OCI-LY7 (cell line): ENCODE results near the gene NSUN4. TPM values are rescaled to one million over a fixed set of nuclear protein-coding genes. Genes with fewer than 3 reads are reported as not detected.
"Not testable (repeated sequence)": the region's sequence is repeated elsewhere in the genome, so short reads cannot be mapped to it uniquely, and the experiment has no call there.

ENCODE experiments used
- BruUV-seq: library from RNA; stranded (reverse); fragments of 400-500 nt; replicated peaks from 2 replicates; lab custom pipeline; 2021; lab: Mats Ljungman, UMichigan
- CTCF ChIA-PET: fragments of 300-600 bp; sonication (Branson Sonifier 250); formaldehyde crosslinking; loops from one replicate; lab custom pipeline; 2022; ENCODE audit warnings: antibody characterized with exemption; ENCODE audit not compliant: unreplicated experiment; lab: Charles Lee
- POLR2A ChIA-PET: fragments of 300-600 bp; sonication (Branson Sonifier 250); formaldehyde crosslinking; loops from one replicate; lab custom pipeline; 2022; ENCODE audit warnings: antibody characterized with exemption; lab: Charles Lee
- DNase-seq: peaks from one replicate; pipeline ENCODE4 v3.0.0-alpha.2; 2015; ENCODE audit warnings: low spot score
- H2AFZ ChIP-seq: fragments of 200-600 bp; sonication (generic), shearing (Covaris generic); 2 replicates; pipeline ENCODE4 v1.6.1; 2014; ENCODE audit warnings: mild to moderate bottlenecking, antibody characterized with exemption, low read length, moderate library complexity
- H3K27ac ChIP-seq: fragments of 200-600 bp; sonication (generic); 2 replicates; pipeline ENCODE4 v1.5.1; 2014; ENCODE audit warnings: mixed run types, low read depth, mild to moderate bottlenecking, moderate library complexity, low read length, inconsistent platforms; ENCODE audit not compliant: poor library complexity, severe bottlenecking
- H3K36me3 ChIP-seq: fragments of 200-600 bp; sonication (generic); 2 replicates; pipeline ENCODE4 v1.6.1; 2014; ENCODE audit warnings: mild to moderate bottlenecking, antibody characterized with exemption, low read length, moderate library complexity, mixed read lengths; ENCODE audit not compliant: insufficient read depth
- H3K4me1 ChIP-seq: fragments of 200-600 bp; sonication (generic); 2 replicates; pipeline ENCODE4 v1.5.1; 2014; ENCODE audit warnings: mild to moderate bottlenecking, low read length; ENCODE audit not compliant: insufficient read depth, poor library complexity, severe bottlenecking
- H3K4me2 ChIP-seq: fragments of 200-600 bp; sonication (generic); 2 replicates; pipeline ENCODE4 v1.6.1; 2014; ENCODE audit warnings: mild to moderate bottlenecking, low read length
- H3K4me3 ChIP-seq: fragments of 200-600 bp; sonication (generic); 2 replicates; pipeline ENCODE4 v1.5.1; 2014; ENCODE audit warnings: mild to moderate bottlenecking, low read depth, low read length; ENCODE audit not compliant: poor library complexity, severe bottlenecking
- H3K79me2 ChIP-seq: fragments of 200-600 bp; sonication (generic); 2 replicates; pipeline ENCODE4 v1.6.1; 2016; ENCODE audit warnings: low read depth, mild to moderate bottlenecking, low read length, moderate library complexity, mixed read lengths; ENCODE audit not compliant: insufficient read depth
- H3K9me2 ChIP-seq: fragments of 200-600 bp; sonication (generic); 2 replicates; pipeline ENCODE4 v1.6.1; 2016; ENCODE audit warnings: mild to moderate bottlenecking, low read length, mixed read lengths; ENCODE audit not compliant: insufficient read depth
- H3K9me3 ChIP-seq: fragments of 200-600 bp; sonication (generic); 2 replicates; pipeline ENCODE4 v1.6.1; 2014; ENCODE audit warnings: mild to moderate bottlenecking, mixed run types, low read length, mixed read lengths
- H4K20me1 ChIP-seq: fragments of 200-600 bp; sonication (generic); 2 replicates; pipeline ENCODE4 v1.6.1; 2014; ENCODE audit warnings: mild to moderate bottlenecking, antibody characterized with exemption, low read length, moderate library complexity, mixed read lengths; ENCODE audit not compliant: insufficient read depth
- EZH2phosphoT487 ChIP-seq: fragments of 200-600 bp; sonication (generic); IDR thresholded peaks from 2 replicates; pipeline ENCODE4 v1.6.1; 2018; ENCODE audit warnings: low read depth, borderline replicate concordance, mild to moderate bottlenecking, mixed run types, antibody characterized with exemption, low read length, moderate library complexity, mixed read lengths
- intact Hi-C: fragments of 100-400 bp; cut with micrococcal nuclease; formaldehyde crosslinking; loops from one replicate; pipeline ENCODE4 v1.10.0; 2022; ENCODE audit not compliant: unreplicated experiment
- total RNA-seq, 2 experiments: library from RNA; depleted of rRNA in 1 of 2; stranded (reverse); fragments of >200 nt in 1 of 2; shearing (Covaris generic) in 1 of 2; gene quantifications; 2 replicates each; pipeline ENCODE4 v1.2.3, GENCODE V29; 2014 to 2022
- TF ChIP-seq, protein P1 (sequence below): fragments of 200-600 bp; sonication (generic); conservative IDR thresholded peaks from 2 replicates; pipeline ENCODE4 v1.5.1; 2014; ENCODE audit warnings: mild to moderate bottlenecking, antibody characterized with exemption, low read length, moderate library complexity, mixed read lengths

Gene NSUN4
- total RNA-seq, 2 experiments from 2014 or later = 26.6 to 33.5 TPM

DNA sequence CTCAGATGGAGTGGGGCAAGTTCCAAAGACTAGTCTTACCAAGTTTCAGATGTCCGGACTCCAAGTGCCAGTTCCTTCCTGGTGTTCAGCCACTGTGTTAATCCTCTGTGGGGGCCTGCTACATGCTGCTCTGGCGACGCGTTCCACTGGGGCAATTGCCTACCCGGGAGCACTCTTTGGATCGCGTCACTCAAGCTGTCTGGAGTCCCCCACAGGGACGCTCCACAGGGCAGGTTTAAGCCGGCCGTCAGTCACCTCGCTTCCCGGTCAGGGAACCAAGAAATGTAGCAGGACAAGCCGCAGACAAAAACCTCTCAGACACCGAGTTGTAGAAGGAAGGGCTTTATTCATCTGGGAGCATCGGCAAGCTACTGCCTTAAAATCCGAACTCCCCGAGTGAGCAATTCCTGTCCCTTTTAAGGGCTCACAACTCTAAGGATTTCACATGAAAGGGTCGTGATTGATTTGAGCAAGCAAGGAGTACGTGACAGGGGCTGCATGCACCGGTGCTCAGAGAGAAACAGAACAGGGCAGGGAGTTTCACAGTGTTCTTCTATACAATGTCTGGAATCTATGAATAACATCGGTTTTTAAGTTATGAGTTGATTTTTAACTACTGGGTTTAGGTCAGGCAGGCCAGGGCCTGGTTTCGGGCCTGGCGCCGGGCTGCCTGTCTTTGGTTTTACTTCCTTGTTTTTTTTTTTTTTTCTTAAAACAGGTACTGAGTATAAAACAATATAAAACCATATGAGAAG lies 8.6 kb upstream of the NSUN4 start:
- DNase-seq = peak; percentile 48
- CTCF ChIA-PET = interaction anchor here (2.3 kb wide), 1 partner anchor 28 kb away, joined by 10 read pairs; the partner anchor contains the start of genes LRRC41 and UQCRH
- H3K27ac ChIP-seq = peak overlapping the region; percentile 79
- not testable (repeated sequence) for H3K79me2 ChIP-seq, H3K9me3 ChIP-seq, H3K9me2 ChIP-seq, H4K20me1 ChIP-seq, H3K36me3 ChIP-seq
- peak overlapping the region; percentile 89 for H2AFZ ChIP-seq
- peak overlapping the region; percentile 60 for H3K4me2 ChIP-seq
- H3K4me3 ChIP-seq = peak overlapping the region; percentile 51
- peaks cover 44% of the 10 kb centered on the region for H3K4me1 ChIP-seq
- BruUV-seq = TSS peak; percentile 76
- POLR2A ChIA-PET = interaction anchor here (0.6 to 1.6 kb wide), 3 partner anchors 8 to 29 kb away, joined by 3 to 6 read pairs (median 3); partner anchors contain the start of gene NSUN4
- intact Hi-C loops = loop anchor here (2.0 to 5.0 kb wide), 2 partner anchors 29 to 85 kb away; partner anchors contain the start of genes LRRC41, RAD54L and UQCRH

DNA sequence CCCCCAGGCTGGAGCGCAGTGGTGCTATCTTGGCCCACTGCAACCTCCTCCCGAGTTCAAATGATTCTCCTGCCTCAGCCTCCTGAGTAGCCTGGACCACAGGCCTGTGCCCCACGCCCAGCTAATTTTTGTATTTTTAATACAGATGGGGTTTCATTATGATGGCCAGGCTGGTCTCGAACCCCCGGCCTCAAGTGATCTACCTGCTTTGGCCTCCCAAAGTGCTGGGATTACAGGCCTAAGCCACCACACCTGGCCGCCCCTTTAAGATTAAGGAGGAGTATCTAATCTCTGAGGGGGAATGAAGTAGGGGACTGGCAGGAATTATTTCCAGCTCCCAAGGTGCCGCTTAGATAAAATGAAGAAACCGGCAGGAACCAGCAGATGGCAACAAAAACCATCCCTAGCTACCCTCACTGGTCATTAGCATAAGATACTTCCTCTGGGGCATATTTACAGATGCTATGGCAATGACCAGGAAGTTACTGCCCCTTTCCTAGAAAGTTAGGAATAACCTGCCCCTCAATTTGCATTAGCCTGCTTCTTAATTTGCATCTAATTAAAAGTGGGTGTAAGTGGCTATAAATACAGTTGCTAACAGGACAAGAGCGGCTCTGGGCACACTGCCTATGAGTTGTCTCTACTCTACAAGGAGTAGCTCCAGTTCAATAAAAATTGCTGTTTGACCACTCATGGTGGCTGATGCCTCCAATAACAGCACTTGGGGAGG lies 7.1 kb upstream of the NSUN4 start:
- BruUV-seq = no TSS peak

DNA sequence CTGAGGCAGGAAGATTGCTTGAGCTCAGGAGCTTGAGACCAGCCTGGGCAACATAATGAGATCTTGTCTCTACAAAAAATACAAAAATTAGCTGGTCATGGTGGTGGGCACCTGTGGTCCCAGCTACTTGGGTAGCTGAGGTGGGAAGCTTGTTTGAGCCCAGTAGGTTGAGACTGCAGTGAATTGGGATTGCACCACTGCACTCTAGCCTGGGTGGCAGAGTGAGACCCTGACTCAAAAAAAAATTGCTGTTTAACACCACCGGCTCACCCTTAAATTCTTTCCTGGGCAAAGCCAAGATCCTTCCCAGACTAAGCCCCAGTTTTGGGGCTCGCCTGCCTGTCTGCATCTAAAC lies 6.6 kb upstream of the NSUN4 start:
- no peaks in the 10 kb centered on the region for H3K9me3 ChIP-seq
- H3K79me2 ChIP-seq = no peaks in the 10 kb centered on the region
- BruUV-seq = no TSS peak
- CTCF ChIA-PET = interaction anchor here (2.3 kb wide), 1 partner anchor 30 kb away, joined by 10 read pairs; the partner anchor contains the start of genes LRRC41 and UQCRH
- H3K4me1 ChIP-seq = peaks cover 39% of the 10 kb centered on the region
- no peak for DNase-seq
- H3K36me3 ChIP-seq = no peaks in the 10 kb centered on the region
- intact Hi-C loops = loop anchor here (5.0 kb wide), 1 partner anchor 87 kb away; the partner anchor contains the start of gene RAD54L
- H3K9me2 ChIP-seq = no peaks in the 10 kb centered on the region
- H2AFZ ChIP-seq = no peak overlapping the region
- peak overlapping the region; percentile 60 for H3K4me2 ChIP-seq
- TF ChIP-seq, protein P1, sequence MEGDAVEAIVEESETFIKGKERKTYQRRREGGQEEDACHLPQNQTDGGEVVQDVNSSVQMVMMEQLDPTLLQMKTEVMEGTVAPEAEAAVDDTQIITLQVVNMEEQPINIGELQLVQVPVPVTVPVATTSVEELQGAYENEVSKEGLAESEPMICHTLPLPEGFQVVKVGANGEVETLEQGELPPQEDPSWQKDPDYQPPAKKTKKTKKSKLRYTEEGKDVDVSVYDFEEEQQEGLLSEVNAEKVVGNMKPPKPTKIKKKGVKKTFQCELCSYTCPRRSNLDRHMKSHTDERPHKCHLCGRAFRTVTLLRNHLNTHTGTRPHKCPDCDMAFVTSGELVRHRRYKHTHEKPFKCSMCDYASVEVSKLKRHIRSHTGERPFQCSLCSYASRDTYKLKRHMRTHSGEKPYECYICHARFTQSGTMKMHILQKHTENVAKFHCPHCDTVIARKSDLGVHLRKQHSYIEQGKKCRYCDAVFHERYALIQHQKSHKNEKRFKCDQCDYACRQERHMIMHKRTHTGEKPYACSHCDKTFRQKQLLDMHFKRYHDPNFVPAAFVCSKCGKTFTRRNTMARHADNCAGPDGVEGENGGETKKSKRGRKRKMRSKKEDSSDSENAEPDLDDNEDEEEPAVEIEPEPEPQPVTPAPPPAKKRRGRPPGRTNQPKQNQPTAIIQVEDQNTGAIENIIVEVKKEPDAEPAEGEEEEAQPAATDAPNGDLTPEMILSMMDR = no peak
- TF ChIP-seq EZH2phosphoT487 = no peak
- POLR2A ChIA-PET = interaction anchor here (0.9 to 2.2 kb wide), 10 partner anchors 9 to 85 kb away, joined by 3 to 10 read pairs (median 4); no protein-coding TSS in a partner anchor
- H4K20me1 ChIP-seq = no peaks in the 10 kb centered on the region
- no peak overlapping the region for H3K4me3 ChIP-seq
- H3K27ac ChIP-seq = peak overlapping the region; percentile 17

More for the DNA sequence above, 7.1 kb upstream of the NSUN4 start:
- H2AFZ ChIP-seq = peak overlapping the region; percentile 89
- POLR2A ChIA-PET = interaction anchor here (0.6 to 2.2 kb wide), 15 partner anchors 8 to 1105 kb away, joined by 3 to 10 read pairs (median 3); partner anchors contain the start of genes PIK3R3 and RAD54L
- H3K36me3 ChIP-seq = no peaks in the 10 kb centered on the region
- H3K4me1 ChIP-seq = peaks cover 39% of the 10 kb centered on the region
- H3K79me2 ChIP-seq = no peaks in the 10 kb centered on the region
- H3K27ac ChIP-seq = peak overlapping the region; percentile 79
- peak; percentile 88 for DNase-seq
- no peaks in the 10 kb centered on the region for H3K9me3 ChIP-seq
- H4K20me1 ChIP-seq = no peaks in the 10 kb centered on the region
- H3K9me2 ChIP-seq = no peaks in the 10 kb centered on the region
- CTCF ChIA-PET = interaction anchor here (0.6 to 2.3 kb wide), 2 partner anchors 30 to 407 kb away, joined by 3 to 10 read pairs; partner anchors contain the start of genes LRRC41 and UQCRH
- intact Hi-C loops = loop anchor here (1.0 to 5.0 kb wide), 4 partner anchors 15 to 195 kb away; partner anchors contain the start of genes LRRC41, RAD54L and UQCRH
- H3K4me3 ChIP-seq = peak overlapping the region; percentile 51
- no peak for TF ChIP-seq EZH2phosphoT487
- TF ChIP-seq, protein P1 = peak; percentile 85
- peak overlapping the region; percentile 60 for H3K4me2 ChIP-seq
